DND-41 (cell line): ENCODE results near the gene LTB4R2.
"Not testable (repeated sequence)": the region's sequence is repeated elsewhere in the genome, so short reads cannot be mapped to it uniquely, and the experiment has no call there.

Experiments used
- ATAC-seq: fragments of 200-7000 bp; cut with Tn5 transposase; 3 replicates; pipeline ENCODE4 v1.9.1; 2021; ENCODE audit warnings: low read depth; ENCODE audit not compliant: insufficient read depth
- DNase-seq: peaks from one replicate; pipeline ENCODE4 v3.0.0-alpha.2; 2020
- H2AFZ ChIP-seq: 2 replicates; pipeline ENCODE4 v1.6.0; 2012; ENCODE audit warnings: low read depth, low read length
- H3K27ac ChIP-seq: 2 replicates; pipeline ENCODE4 v1.5.1; 2012; ENCODE audit warnings: low read length, inconsistent platforms
- H3K27me3 ChIP-seq: fragments of 200-600 bp; sonication (generic); 2 replicates; pipeline ENCODE4 v1.6.0; 2012; ENCODE audit warnings: low read length, mild to moderate bottlenecking, inconsistent platforms; ENCODE audit not compliant: insufficient read depth, poor library complexity
- H3K36me3 ChIP-seq: 2 replicates; pipeline ENCODE4 v1.5.1; 2012; ENCODE audit warnings: low read length, inconsistent platforms; ENCODE audit not compliant: insufficient read depth
- H3K4me1 ChIP-seq: 2 replicates; pipeline ENCODE4 v1.5.1; 2012; ENCODE audit warnings: mild to moderate bottlenecking, low read length; ENCODE audit not compliant: insufficient read depth
- H3K4me2 ChIP-seq: 2 replicates; pipeline ENCODE4 v1.6.0; 2012; ENCODE audit warnings: mild to moderate bottlenecking, moderate library complexity, low read length, inconsistent platforms; ENCODE audit not compliant: insufficient read depth
- H3K4me3 ChIP-seq, 2 experiments: fragments of 200-600 bp in 1 of 2; shearing (Covaris generic) in 1 of 2; 2 replicates each; pipeline ENCODE4 v1.5.1; 2012 to 2016; ENCODE audit warnings: inconsistent platforms in 2 of 2, low read length in 2 of 2, mild to moderate bottlenecking in 2 of 2, low read depth in 1 of 2, moderate library complexity in 1 of 2
- H3K79me2 ChIP-seq: 2 replicates; pipeline ENCODE4 v1.6.0; 2012; ENCODE audit warnings: low read length, inconsistent platforms; ENCODE audit not compliant: insufficient read depth
- H3K9ac ChIP-seq: 2 replicates; pipeline ENCODE4 v1.6.0; 2012; ENCODE audit warnings: low read depth, mild to moderate bottlenecking, inconsistent platforms, low read length, moderate library complexity
- H3K9me3 ChIP-seq: 2 replicates; pipeline ENCODE4 v1.5.1; 2012; ENCODE audit warnings: low read length, moderate library complexity, mild to moderate bottlenecking, inconsistent platforms; ENCODE audit not compliant: insufficient read depth, severe bottlenecking
- H4K20me1 ChIP-seq: 2 replicates; pipeline ENCODE4 v1.6.0; 2012; ENCODE audit warnings: low read length; ENCODE audit not compliant: insufficient read depth
- CTCF ChIP-seq: IDR thresholded peaks from 2 replicates; pipeline ENCODE4 v1.5.1; 2012; ENCODE audit warnings: borderline replicate concordance, low read length, moderate library complexity, mild to moderate bottlenecking; ENCODE audit not compliant: poor library complexity, severe bottlenecking; ENCODE audit errors: extremely low read depth
- EZH2 ChIP-seq: IDR thresholded peaks from 3 replicates; pipeline ENCODE4 v1.6.1; 2012; ENCODE audit warnings: borderline replicate concordance, low read depth, mild to moderate bottlenecking, moderate library complexity, low read length, inconsistent platforms; ENCODE audit not compliant: severe bottlenecking

LTB4R2 gene

GRCh38 chr14:24353559-24354481 is 43.9 kb downstream of the LTB4R2 start:
- no peak overlapping the region for H2AFZ ChIP-seq
- no peaks in the 10 kb centered on the region for H3K36me3 ChIP-seq
- DNase-seq (no peak), ATAC-seq (no peak)
- peaks cover 5% of the 10 kb centered on the region for H3K27me3 ChIP-seq
- no peak overlapping the region for H3K27ac ChIP-seq
- TF ChIP-seq EZH2 = no peak
- TF ChIP-seq CTCF = no peak
- H3K9me3 ChIP-seq = no peaks in the 10 kb centered on the region
- no peak overlapping the region for H3K9ac ChIP-seq
- H3K79me2 ChIP-seq = no peaks in the 10 kb centered on the region
- H4K20me1 ChIP-seq = no peaks in the 10 kb centered on the region
- no peaks in the 10 kb centered on the region for H3K4me1 ChIP-seq
- H3K4me3 ChIP-seq = no peak overlapping the region
- H3K4me2 ChIP-seq = no peak overlapping the region

DNA sequence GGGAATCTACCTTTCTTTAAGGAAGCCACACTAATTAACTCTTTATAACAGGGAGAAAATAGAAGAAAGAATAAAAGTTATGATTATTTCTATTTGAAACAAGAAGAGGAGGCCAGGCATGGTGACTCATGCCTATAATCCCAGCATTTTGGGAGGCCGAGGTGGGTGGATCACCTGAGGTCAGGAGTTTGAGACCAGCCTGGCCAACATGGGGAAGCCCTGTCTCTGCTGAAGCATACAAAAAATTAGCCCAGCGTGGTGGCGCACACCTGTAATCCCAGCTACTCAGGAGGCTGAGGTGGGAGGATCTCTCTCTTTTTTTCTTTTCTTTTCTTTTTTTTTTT is 44.5 kb downstream of the LTB4R2 start:
- not testable (repeated sequence) for H4K20me1 ChIP-seq, H3K4me2 ChIP-seq, H3K79me2 ChIP-seq, H3K9me3 ChIP-seq, H3K9ac ChIP-seq, H3K27me3 ChIP-seq, H2AFZ ChIP-seq, H3K4me1 ChIP-seq, ATAC-seq, H3K4me3 ChIP-seq, H3K36me3 ChIP-seq, H3K27ac ChIP-seq, DNase-seq

DNA sequence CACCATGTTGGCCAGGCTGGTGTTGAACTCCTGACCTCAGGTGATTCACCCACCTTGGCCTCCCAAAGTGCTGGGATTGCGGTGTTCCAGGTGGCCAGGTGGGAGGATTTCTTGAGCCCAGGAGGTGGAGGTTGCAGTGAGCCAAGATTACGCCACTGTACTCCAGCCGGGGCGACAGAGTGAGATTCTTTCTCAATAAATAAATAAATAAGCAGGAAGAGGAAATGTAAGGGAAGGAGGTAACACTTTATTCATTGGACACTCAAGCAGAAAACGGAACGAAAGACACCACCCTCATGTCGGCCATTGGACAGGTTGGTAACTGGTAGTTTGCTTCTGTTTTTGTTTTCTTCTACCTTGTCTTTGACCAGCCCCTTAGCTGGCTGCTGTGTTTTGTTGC is 45.1 kb downstream of the LTB4R2 start:
- TF ChIP-seq CTCF (no peak), EZH2 (no peak)
- H3K4me1 ChIP-seq = no peaks in the 10 kb centered on the region
- DNase-seq = no peak
- no peaks in the 10 kb centered on the region for H3K36me3 ChIP-seq
- H3K9ac ChIP-seq = no peak overlapping the region
- no peaks in the 10 kb centered on the region for H3K79me2 ChIP-seq
- no peak overlapping the region for H3K4me2 ChIP-seq
- no peak for ATAC-seq
- no peak overlapping the region for H3K27ac ChIP-seq
- H4K20me1 ChIP-seq = no peaks in the 10 kb centered on the region
- peaks cover 12% of the 10 kb centered on the region for H3K27me3 ChIP-seq
- H3K9me3 ChIP-seq = no peaks in the 10 kb centered on the region
- H3K4me3 ChIP-seq = no peak overlapping the region
- no peak overlapping the region for H2AFZ ChIP-seq

GRCh38 chr14:24356208-24356607 is 46.3 kb downstream of the LTB4R2 start:
- Histone ChIP-seq H3K9me3 (no peaks in the 10 kb centered on the region), H3K36me3 (no peaks in the 10 kb centered on the region), H3K27ac (no peak overlapping the region), H2AFZ (no peak overlapping the region), H3K9ac (no peak overlapping the region), H4K20me1 (no peaks in the 10 kb centered on the region), H3K27me3 (peaks cover 10% of the 10 kb centered on the region), H3K4me2 (no peak overlapping the region), H3K4me3 (no peak overlapping the region), H3K4me1 (no peaks in the 10 kb centered on the region), H3K79me2 (no peaks in the 10 kb centered on the region)
- ATAC-seq (no peak), DNase-seq (no peak)
- TF ChIP-seq EZH2 (no peak), CTCF (no peak)
